Astrocyte of the cerebellum (primary cell): ENCODE results near the gene PCDH10.

Source experiments
- DNase-seq: peaks from one replicate; pipeline ENCODE4 v3.0.0-alpha.2; 2011; ENCODE audit warnings: low read depth
- H3K4me3 ChIP-seq: 2 replicates; pipeline ENCODE4 v1.5.1; 2011; ENCODE audit warnings: mild to moderate bottlenecking, low read depth, low read length, moderate library complexity
- CTCF ChIP-seq: IDR thresholded peaks from 2 replicates; pipeline ENCODE4 v1.5.1; 2012; ENCODE audit warnings: low read length, low read depth, moderate library complexity, mild to moderate bottlenecking; ENCODE audit errors: missing control alignments
- in situ Hi-C: cut with HindIII; loops from 2 replicates; pipeline ENCODE4 v1.10.0; 2017; ENCODE audit warnings: low sequenced_read_pairs

Gene PCDH10

GRCh38 chr4:133129237-133129636 is 19.9 kb upstream of the PCDH10 start:
- in situ Hi-C loops, result no loop called here
- DNase-seq, result no peak
- TF ChIP-seq CTCF, result no peak
- no peak overlapping the region for H3K4me3 ChIP-seq

- no peak overlapping the region for H3K4me3 ChIP-seq
- TF ChIP-seq CTCF, result no peak
- DNase-seq, result no peak
- in situ Hi-C loops, result no loop called here
Measured at GRCh38 chr4:133130171-133130570, 18.9 kb upstream of the PCDH10 start.

GRCh38 chr4:133131829-133132460 is 17.1 kb upstream of the PCDH10 start:
- in situ Hi-C loops, result no loop called here
- H3K4me3 ChIP-seq, result no peak overlapping the region
- TF ChIP-seq CTCF, result no peak
- DNase-seq, result no peak

- no peak for DNase-seq
- in situ Hi-C loops, result no loop called here
- H3K4me3 ChIP-seq, result no peak overlapping the region
- no peak for TF ChIP-seq CTCF
Measured at GRCh38 chr4:133136833-133137232, 12.3 kb upstream of the PCDH10 start.

GRCh38 chr4:133137571-133137970 is 11.5 kb upstream of the PCDH10 start:
- DNase-seq, result no peak
- no peak for TF ChIP-seq CTCF
- no peak overlapping the region for H3K4me3 ChIP-seq
- in situ Hi-C loops, result no loop called here

- no peak overlapping the region for H3K4me3 ChIP-seq
- no peak for DNase-seq
- in situ Hi-C loops, result no loop called here
- TF ChIP-seq CTCF, result no peak
Measured at GRCh38 chr4:133143775-133144430, 5.2 kb upstream of the PCDH10 start.
